DOHH2 (cell line): Measurements from ENCODE around the gene LRRC8E.

Experiments
- EZH2phosphoT487 ChIP-seq: fragments of 200-600 bp; sonication (generic); IDR thresholded peaks from 2 replicates; pipeline ENCODE4 v1.6.1; 2017; ENCODE audit warnings: borderline replicate concordance, mild to moderate bottlenecking, antibody characterized with exemption, low read length, moderate library complexity, mixed read lengths
- TF ChIP-seq, protein P1 (sequence below): fragments of 200-600 bp; sonication (generic); IDR thresholded peaks from one replicate; pipeline ENCODE4 v1.5.1; 2014; ENCODE audit warnings: antibody characterized with exemption, mild to moderate bottlenecking, low read depth, low read length; ENCODE audit not compliant: poor library complexity, severe bottlenecking

DNA sequence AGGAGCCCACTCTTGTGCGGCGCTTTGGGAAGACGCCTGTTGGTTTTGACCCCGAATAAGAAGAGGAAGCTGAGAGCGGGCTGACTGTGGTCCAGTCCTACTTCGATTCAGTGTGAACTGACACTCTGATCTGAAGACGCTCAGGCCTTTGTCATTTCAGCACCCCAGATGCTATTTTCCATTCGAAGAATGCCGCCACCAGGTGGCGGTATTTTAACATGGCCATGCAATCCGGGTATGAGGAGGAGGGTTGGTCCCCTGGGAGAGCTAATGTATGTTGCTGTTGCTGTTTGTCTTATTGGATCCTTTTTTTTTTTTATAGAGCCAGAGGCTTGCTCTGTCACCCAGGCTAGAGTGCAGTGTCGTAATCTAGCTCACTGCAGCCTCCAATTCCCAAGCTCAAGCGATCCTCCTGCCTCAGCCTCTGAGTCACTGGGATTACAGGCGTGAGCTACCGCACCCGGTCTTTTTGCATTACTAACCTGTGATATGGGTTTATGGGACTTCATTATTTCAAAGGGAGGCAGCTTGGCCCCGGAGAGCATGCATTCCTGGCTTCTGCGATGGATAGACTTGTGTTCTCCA, 56.0 kb downstream of the LRRC8E start:
- TF ChIP-seq, protein P1, sequence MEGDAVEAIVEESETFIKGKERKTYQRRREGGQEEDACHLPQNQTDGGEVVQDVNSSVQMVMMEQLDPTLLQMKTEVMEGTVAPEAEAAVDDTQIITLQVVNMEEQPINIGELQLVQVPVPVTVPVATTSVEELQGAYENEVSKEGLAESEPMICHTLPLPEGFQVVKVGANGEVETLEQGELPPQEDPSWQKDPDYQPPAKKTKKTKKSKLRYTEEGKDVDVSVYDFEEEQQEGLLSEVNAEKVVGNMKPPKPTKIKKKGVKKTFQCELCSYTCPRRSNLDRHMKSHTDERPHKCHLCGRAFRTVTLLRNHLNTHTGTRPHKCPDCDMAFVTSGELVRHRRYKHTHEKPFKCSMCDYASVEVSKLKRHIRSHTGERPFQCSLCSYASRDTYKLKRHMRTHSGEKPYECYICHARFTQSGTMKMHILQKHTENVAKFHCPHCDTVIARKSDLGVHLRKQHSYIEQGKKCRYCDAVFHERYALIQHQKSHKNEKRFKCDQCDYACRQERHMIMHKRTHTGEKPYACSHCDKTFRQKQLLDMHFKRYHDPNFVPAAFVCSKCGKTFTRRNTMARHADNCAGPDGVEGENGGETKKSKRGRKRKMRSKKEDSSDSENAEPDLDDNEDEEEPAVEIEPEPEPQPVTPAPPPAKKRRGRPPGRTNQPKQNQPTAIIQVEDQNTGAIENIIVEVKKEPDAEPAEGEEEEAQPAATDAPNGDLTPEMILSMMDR = peak; percentile 95
- no peak for TF ChIP-seq EZH2phosphoT487
